Medulla oblongata (tissue), 1 donor: ENCODE results near the gene WWOX.

Experiments
- DNase-seq: peaks from one replicate; pipeline ENCODE4 v3.0.0-alpha.2; 2015; ENCODE audit errors: extremely low spot score

The WWOX gene

GRCh38 chr16:78224342-78224741, 124.9 kb downstream of the WWOX start:
- no peak for DNase-seq

- DNase-seq = peak; percentile 34
Observed at GRCh38 chr16:78225919-78226318, 126.5 kb downstream of the WWOX start.

GRCh38 chr16:78227855-78228254, 128.4 kb downstream of the WWOX start:
- no peak for DNase-seq

- no peak for DNase-seq
Observed at GRCh38 chr16:78228704-78229103, 129.2 kb downstream of the WWOX start.

GRCh38 chr16:78230832-78231231, 131.4 kb downstream of the WWOX start:
- DNase-seq = no peak

GRCh38 chr16:78235168-78235800, 135.8 kb downstream of the WWOX start:
- peak; percentile 87 for DNase-seq

- DNase-seq = no peak
Observed at GRCh38 chr16:78235876-78236275, 136.4 kb downstream of the WWOX start.

GRCh38 chr16:78237841-78238240, 138.4 kb downstream of the WWOX start:
- DNase-seq = no peak

GRCh38 chr16:78240459-78241222, 141.2 kb downstream of the WWOX start:
- no peak for DNase-seq

- DNase-seq = no peak
Observed at GRCh38 chr16:78242239-78242630, 142.8 kb downstream of the WWOX start.

- no peak for DNase-seq
Observed at GRCh38 chr16:78244131-78244895, 144.9 kb downstream of the WWOX start.

GRCh38 chr16:78246559-78246958, 147.1 kb downstream of the WWOX start:
- DNase-seq = no peak

- DNase-seq = no peak
Observed at GRCh38 chr16:78249056-78249455, 149.6 kb downstream of the WWOX start.

- DNase-seq = no peak
Observed at GRCh38 chr16:78249832-78250231, 150.4 kb downstream of the WWOX start.

GRCh38 chr16:78251115-78251514, 151.7 kb downstream of the WWOX start:
- no peak for DNase-seq

GRCh38 chr16:78252757-78253156, 153.3 kb downstream of the WWOX start:
- no peak for DNase-seq

GRCh38 chr16:78254841-78255240, 155.4 kb downstream of the WWOX start:
- DNase-seq = no peak

- no peak for DNase-seq
Observed at GRCh38 chr16:78256686-78257375, 157.4 kb downstream of the WWOX start.

- no peak for DNase-seq
Observed at GRCh38 chr16:78257376-78257728, 157.9 kb downstream of the WWOX start.

- DNase-seq = no peak
Observed at GRCh38 chr16:78258375-78259065, 159.1 kb downstream of the WWOX start.

- no peak for DNase-seq
Observed at GRCh38 chr16:78259873-78260272, 160.4 kb downstream of the WWOX start.

GRCh38 chr16:78264642-78265041, 165.2 kb downstream of the WWOX start:
- DNase-seq = no peak
